OCI-LY1 (cell line): Measurements from ENCODE around the gene FMNL1.

ENCODE experiments used
- H2AFZ ChIP-seq: fragments of 200-600 bp; sonication (generic), shearing (Covaris generic); 2 replicates; pipeline ENCODE4 v1.6.0; 2014; ENCODE audit warnings: antibody characterized with exemption, mild to moderate bottlenecking, low read length
- H3F3A ChIP-seq: fragments of 200-600 bp; sonication (generic), shearing (Covaris generic); 2 replicates; pipeline ENCODE4 v1.6.0; 2014; ENCODE audit warnings: mild to moderate bottlenecking, antibody characterized with exemption, low read length, moderate library complexity; ENCODE audit not compliant: insufficient read depth
- H3K27ac ChIP-seq: fragments of 200-600 bp; sonication (generic); 2 replicates; pipeline ENCODE4 v1.5.1; 2014; ENCODE audit warnings: low read length, mixed run types, mild to moderate bottlenecking, low read depth; ENCODE audit not compliant: poor library complexity, severe bottlenecking
- H3K27me3 ChIP-seq: fragments of 200-600 bp; sonication (generic); 2 replicates; pipeline ENCODE4 v1.6.0; 2014; ENCODE audit warnings: antibody characterized with exemption, mild to moderate bottlenecking, low read length, moderate library complexity; ENCODE audit not compliant: insufficient read depth
- H3K36me3 ChIP-seq: fragments of 200-600 bp; sonication (generic); 2 replicates; pipeline ENCODE4 v1.6.1; 2014; ENCODE audit warnings: mild to moderate bottlenecking, antibody characterized with exemption, low read length, moderate library complexity, mixed read lengths; ENCODE audit not compliant: insufficient read depth
- H3K4me1 ChIP-seq: fragments of 200-600 bp; sonication (generic); 2 replicates; pipeline ENCODE4 v1.5.1; 2014; ENCODE audit warnings: mild to moderate bottlenecking, low read length, moderate library complexity; ENCODE audit not compliant: insufficient read depth, severe bottlenecking
- H3K4me2 ChIP-seq: fragments of 200-600 bp; sonication (generic), shearing (Covaris generic); 2 replicates; pipeline ENCODE4 v1.6.1; 2014; ENCODE audit warnings: low read length
- H3K4me3 ChIP-seq: fragments of 200-600 bp; sonication (generic); 2 replicates; pipeline ENCODE4 v1.5.1; 2014; ENCODE audit warnings: low read length, low read depth, mild to moderate bottlenecking, mixed read lengths; ENCODE audit not compliant: poor library complexity, severe bottlenecking
- H3K79me2 ChIP-seq: fragments of 200-600 bp; shearing (Covaris generic); 2 replicates; pipeline ENCODE4 v1.6.1; 2016; ENCODE audit warnings: mixed run types, low read length, mixed read lengths; ENCODE audit not compliant: insufficient read depth
- H3K9ac ChIP-seq: fragments of 200-600 bp; sonication (generic), shearing (Covaris generic); 2 replicates; pipeline ENCODE4 v1.6.1; 2014; ENCODE audit warnings: mild to moderate bottlenecking, low read length, mixed read lengths
- H3K9me2 ChIP-seq: fragments of 200-600 bp; sonication (generic), shearing (Covaris generic); 2 replicates; pipeline ENCODE4 v1.6.1; 2014; ENCODE audit warnings: low read depth, mild to moderate bottlenecking, low read length, mixed read lengths
- H3K9me3 ChIP-seq: fragments of 200-600 bp; shearing (Covaris generic); 2 replicates; pipeline ENCODE4 v1.6.1; 2014; ENCODE audit warnings: low read length, mixed read lengths
- H4K20me1 ChIP-seq: fragments of 200-600 bp; sonication (generic), shearing (Covaris generic); 2 replicates; pipeline ENCODE4 v1.6.0; 2016; ENCODE audit warnings: mild to moderate bottlenecking, low read length; ENCODE audit not compliant: insufficient read depth
- EZH2 ChIP-seq: fragments of 200-600 bp; sonication (generic), shearing (Covaris generic); IDR thresholded peaks from 2 replicates; pipeline ENCODE4 v1.8.0; 2017; ENCODE audit warnings: borderline replicate concordance, mixed run types, mild to moderate bottlenecking, antibody characterized with exemption, low read length, moderate library complexity, mixed read lengths
- TF ChIP-seq, protein P1 (sequence below): fragments of 200-600 bp; sonication (generic), shearing (Covaris generic); IDR thresholded peaks from 2 replicates; pipeline ENCODE4 v1.5.1; 2017; ENCODE audit warnings: mild to moderate bottlenecking, antibody characterized with exemption, low read length, moderate library complexity, mixed read lengths

FMNL1 gene

DNA sequence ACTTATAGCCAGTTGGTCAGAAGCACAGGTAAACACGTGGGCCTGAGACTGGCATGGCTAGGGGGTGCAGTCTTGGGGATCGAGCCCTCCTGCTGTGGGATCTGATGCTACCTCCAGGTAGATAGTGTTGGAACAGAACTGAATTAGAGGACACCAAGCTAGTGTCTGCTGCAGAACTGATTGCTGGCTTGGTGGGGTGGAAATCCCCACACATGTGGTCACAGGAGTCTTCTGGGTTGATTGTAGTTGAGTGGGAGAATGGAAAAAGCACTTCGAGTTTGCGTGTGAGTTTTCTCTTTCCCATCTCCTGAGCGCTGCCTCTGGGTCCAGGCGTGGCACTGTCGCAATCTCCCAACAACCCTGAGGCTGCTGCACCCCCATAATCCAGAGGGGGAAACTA lies 48.2 kb downstream of the FMNL1 start:
- Histone ChIP-seq H3K79me2 (no peaks in the 10 kb centered on the region), H2AFZ (no peak overlapping the region), H3K4me1 (no peaks in the 10 kb centered on the region), H3K27ac (no peak overlapping the region), H3K9ac (no peak overlapping the region), H4K20me1 (no peaks in the 10 kb centered on the region), H3F3A (no peaks in the 10 kb centered on the region), H3K9me3 (no peaks in the 10 kb centered on the region), H3K9me2 (no peaks in the 10 kb centered on the region), H3K27me3 (no peaks in the 10 kb centered on the region), H3K36me3 (peaks cover 34% of the 10 kb centered on the region; the same call in 1 of the 2 replicates), H3K4me2 (no peak overlapping the region), H3K4me3 (no peak overlapping the region)
- TF ChIP-seq, protein P1, sequence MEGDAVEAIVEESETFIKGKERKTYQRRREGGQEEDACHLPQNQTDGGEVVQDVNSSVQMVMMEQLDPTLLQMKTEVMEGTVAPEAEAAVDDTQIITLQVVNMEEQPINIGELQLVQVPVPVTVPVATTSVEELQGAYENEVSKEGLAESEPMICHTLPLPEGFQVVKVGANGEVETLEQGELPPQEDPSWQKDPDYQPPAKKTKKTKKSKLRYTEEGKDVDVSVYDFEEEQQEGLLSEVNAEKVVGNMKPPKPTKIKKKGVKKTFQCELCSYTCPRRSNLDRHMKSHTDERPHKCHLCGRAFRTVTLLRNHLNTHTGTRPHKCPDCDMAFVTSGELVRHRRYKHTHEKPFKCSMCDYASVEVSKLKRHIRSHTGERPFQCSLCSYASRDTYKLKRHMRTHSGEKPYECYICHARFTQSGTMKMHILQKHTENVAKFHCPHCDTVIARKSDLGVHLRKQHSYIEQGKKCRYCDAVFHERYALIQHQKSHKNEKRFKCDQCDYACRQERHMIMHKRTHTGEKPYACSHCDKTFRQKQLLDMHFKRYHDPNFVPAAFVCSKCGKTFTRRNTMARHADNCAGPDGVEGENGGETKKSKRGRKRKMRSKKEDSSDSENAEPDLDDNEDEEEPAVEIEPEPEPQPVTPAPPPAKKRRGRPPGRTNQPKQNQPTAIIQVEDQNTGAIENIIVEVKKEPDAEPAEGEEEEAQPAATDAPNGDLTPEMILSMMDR: no peak
- no peak for TF ChIP-seq EZH2

DNA sequence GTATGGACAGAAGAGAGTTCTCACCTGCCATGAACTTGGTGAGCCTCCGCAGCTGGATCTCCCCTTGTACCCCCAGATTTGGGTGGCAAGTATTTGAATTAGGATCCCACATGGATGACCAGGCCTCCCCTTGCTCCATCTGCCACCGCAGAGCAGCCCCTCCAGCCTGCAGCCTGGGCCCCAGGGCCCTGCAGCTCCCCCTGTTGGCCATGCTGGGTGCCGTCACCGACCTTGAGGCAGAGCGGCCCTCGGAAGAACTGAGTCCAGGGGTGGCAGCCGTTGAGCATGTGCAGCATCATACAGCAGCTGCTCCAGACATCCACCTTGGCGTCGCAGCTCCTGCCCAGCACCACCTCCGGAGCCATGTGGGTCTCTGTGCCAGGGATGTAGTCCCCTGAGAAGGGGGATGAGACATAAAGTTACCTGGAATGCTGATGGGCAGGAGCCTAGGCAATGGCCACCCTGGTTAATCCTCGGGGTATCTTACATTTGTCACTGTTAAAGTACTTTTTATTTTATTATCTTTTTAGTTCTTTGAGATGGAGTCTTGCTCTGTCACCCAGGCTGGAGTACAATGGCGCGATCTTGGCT lies 49.2 kb downstream of the FMNL1 start:
- Histone ChIP-seq H3K36me3 (peaks cover 34% of the 10 kb centered on the region; the same call in 1 of the 2 replicates), H3K4me2 (no peak overlapping the region), H3K9me3 (no peaks in the 10 kb centered on the region), H3F3A (no peaks in the 10 kb centered on the region), H3K27ac (no peak overlapping the region), H3K4me1 (no peaks in the 10 kb centered on the region), H3K9me2 (no peaks in the 10 kb centered on the region), H3K4me3 (no peak overlapping the region), H4K20me1 (no peaks in the 10 kb centered on the region), H3K9ac (no peak overlapping the region), H3K27me3 (no peaks in the 10 kb centered on the region), H3K79me2 (no peaks in the 10 kb centered on the region), H2AFZ (no peak overlapping the region)
- TF ChIP-seq, protein P1: peak; percentile 94
- TF ChIP-seq EZH2: no peak

DNA sequence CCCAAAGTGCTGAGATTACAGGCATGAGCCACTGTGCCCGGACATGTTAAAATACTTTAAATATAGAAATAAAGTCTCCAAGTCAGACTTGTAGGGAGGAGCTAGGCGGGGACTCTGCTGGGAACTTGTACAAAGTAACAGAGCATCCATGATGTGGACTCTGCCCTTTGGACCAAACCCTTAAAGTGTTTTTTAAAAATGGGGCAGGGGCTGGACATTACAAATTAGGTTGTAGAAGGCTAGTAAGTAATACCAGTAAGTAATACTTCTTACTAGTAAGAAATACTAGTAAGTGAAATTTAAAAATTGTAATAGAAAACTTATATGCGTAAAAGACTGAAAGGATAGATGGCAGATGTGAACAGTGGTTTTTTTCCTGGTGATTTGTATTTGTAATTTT lies 49.9 kb downstream of the FMNL1 start:
- Histone ChIP-seq H3K4me1 (no peaks in the 10 kb centered on the region), H3F3A (no peaks in the 10 kb centered on the region), H3K36me3 (peaks cover 34% of the 10 kb centered on the region; the same call in 1 of the 2 replicates), H3K4me2 (no peak overlapping the region), H3K9me3 (no peaks in the 10 kb centered on the region), H4K20me1 (no peaks in the 10 kb centered on the region), H3K79me2 (no peaks in the 10 kb centered on the region), H3K9ac (no peak overlapping the region), H3K9me2 (no peaks in the 10 kb centered on the region), H3K27me3 (no peaks in the 10 kb centered on the region), H2AFZ (no peak overlapping the region), H3K4me3 (no peak overlapping the region), H3K27ac (no peak overlapping the region)
- no peak for TF ChIP-seq EZH2
- TF ChIP-seq, protein P1: no peak
